HG03342 (cell line): Measurements from ENCODE around the gene MOV10L1.
"Not testable (repeated sequence)": the region's sequence is repeated elsewhere in the genome, so short reads cannot be mapped to it uniquely, and the experiment has no call there.

ENCODE experiments used
- ATAC-seq: cut with Tn5 transposase; IDR thresholded peaks from one replicate; pipeline ENCODE4 v1.9.1; 2021; ENCODE audit warnings: mild to moderate bottlenecking, moderate library complexity; ENCODE audit not compliant: unreplicated experiment

MOV10L1 gene

GRCh38 chr22:50151571-50152537, 62.0 kb downstream of the MOV10L1 start:
- no peak for ATAC-seq

DNA sequence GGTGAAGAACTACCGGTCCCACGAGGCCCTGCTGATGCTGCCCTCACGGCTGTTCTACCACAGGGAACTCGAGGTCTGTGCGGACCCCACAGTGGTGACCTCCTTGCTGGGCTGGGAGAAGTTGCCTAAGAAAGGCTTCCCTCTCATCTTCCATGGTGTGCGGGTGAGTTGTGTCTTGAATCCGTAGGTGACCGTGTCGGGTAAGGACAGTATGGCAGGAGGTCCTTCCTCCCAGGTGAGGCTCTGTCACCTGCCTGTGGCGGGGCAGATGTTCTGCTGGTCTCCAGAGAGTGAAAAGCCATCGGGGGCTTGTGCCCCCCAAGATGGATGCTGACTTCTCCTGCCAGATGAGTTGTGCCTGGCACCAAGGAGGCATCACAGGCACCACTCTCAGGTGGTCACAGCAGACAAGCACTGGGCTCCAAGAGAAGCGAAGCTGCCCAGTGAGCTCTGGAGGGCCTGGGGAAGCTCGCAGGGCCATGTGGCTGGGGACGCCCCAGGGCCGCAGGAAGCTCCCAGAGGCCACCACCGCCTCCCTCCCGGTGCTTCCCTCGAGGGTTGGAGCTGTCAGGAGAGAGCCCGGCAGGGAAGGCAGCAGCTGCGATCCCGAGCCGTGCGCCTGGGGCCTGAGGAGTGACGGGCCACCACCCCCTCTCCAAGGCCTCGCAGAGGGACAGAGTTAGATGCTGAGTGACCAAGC, 63.4 kb downstream of the MOV10L1 start:
- ATAC-seq, result no peak

GRCh38 chr22:50153756-50154140, 63.9 kb downstream of the MOV10L1 start:
- no peak for ATAC-seq

GRCh38 chr22:50157709-50158375, 68.0 kb downstream of the MOV10L1 start:
- ATAC-seq, result no peak

DNA sequence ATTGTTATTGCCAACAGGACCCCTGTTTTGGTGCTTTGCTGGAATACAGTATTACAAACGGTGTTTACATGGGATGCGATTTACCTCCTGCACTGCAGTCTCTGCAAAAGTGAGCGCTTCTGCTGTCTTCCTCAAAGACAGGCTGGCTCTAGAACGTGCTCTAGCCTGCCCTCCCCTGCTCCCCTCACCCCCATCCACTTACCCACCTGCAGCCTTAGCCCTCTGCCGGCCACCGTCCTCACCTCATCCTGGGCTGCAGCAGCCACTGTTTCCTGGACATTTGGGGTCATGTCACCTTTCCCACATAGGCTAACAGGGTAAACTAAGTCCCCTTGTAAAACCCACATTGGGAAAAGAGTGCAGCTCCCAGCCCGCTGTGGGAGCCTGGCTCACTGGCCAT, 71.1 kb downstream of the MOV10L1 start:
- ATAC-seq, result no peak

GRCh38 chr22:50161508-50162390, 71.9 kb downstream of the MOV10L1 start:
- ATAC-seq, result no peak

DNA sequence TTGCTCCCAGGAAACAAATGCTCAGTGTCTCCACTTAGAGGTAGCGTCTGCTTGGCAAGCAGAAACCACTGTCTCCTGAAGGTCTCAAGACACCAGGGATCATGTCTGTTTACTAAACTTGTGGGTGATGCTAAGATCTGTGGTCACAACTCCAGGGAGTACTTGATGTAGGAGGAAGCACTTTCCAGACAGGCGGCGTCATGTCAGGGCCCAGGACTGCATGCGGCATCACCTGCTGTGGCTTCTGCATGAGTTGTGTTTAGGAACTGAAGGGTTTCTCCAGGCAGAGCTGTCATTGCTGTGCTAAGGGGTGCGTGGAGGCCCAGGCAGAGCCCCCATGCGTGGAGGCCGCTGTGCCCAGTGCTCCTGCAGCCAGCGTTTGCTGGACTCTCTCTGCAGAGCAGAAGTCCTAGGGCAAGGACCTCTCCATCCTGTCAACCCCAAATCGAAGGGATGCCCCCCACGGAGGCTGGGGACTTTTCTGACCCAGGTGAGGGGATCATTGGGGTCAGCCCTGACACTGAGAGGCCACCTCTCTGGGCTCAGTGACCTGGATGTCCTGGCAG, 72.7 kb downstream of the MOV10L1 start:
- no peak for ATAC-seq

DNA sequence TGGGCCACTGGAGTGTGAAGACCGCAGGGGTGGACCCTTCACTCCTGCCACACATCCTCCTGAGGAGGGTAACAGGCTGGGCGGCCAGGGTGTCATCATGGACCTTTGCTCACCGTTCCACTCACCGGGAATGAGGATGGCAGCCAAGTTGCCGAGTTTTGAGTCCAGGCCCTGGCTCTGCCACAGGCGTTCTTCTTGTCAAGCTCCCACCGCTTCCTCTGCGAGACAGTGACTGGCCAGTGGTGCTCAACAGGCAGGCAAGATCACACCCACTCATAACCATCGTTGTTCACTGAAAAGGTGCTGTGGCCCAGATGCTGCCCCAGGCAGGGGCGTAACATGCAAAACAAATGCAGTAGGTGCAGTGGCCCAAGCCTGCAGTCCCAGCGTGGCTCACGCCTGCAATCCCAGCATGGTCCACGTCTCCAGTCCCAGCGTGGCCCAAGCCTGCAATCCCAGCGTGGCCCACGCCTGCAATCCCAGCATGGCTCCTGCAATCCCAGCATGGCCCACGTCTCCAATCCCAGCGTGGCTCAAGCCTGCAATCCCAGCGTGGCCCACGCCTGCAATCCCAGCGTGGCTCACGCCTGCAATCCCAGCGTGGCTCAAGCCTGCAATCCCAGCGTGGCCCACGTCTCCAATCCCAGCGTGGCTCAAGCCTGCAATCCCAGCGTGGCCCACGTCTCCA, 75.8 kb downstream of the MOV10L1 start:
- no peak for ATAC-seq

DNA sequence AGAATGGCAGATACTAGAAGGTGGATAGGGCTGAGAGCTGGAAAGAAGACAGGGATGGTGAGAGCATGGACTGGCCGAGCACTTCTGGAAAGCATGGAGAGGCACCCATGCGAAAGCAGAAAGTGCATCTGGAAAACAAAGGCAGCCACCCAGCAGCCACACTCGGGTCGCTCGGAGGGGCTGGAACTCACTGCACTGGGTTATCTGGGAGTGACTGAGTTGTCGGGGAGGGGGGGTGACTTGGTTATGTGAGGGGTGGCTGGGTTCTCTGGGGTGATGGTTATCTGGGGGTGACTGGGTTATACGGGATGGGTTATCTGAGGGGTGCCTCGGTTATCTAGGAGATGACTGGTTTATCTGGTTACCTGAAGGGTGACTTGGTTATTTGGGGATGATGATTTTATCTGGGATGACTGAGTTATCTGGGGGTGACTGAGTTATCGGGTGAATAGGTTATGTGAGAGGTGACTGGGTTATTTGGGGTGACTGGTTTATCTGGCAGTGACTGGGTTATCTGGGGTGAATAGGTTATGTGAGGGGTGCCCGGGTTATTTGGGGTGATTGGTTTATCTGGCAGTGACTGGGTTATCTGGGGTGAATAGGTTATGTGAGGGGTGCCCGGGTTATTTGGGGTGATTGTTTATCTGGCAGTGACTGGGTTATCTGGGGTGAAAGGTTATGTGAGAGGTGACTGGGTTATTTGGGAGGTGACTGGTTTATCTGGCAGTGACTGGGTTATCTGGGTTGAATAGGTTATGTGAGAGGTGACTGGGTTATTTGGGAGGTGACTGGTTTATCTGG, 78.1 kb downstream of the MOV10L1 start:
- ATAC-seq, result no peak

GRCh38 chr22:50168490-50169180, 78.8 kb downstream of the MOV10L1 start:
- not testable (repeated sequence) for ATAC-seq

- no peak for ATAC-seq
Observed at GRCh38 chr22:50169181-50169759, 79.5 kb downstream of the MOV10L1 start.

DNA sequence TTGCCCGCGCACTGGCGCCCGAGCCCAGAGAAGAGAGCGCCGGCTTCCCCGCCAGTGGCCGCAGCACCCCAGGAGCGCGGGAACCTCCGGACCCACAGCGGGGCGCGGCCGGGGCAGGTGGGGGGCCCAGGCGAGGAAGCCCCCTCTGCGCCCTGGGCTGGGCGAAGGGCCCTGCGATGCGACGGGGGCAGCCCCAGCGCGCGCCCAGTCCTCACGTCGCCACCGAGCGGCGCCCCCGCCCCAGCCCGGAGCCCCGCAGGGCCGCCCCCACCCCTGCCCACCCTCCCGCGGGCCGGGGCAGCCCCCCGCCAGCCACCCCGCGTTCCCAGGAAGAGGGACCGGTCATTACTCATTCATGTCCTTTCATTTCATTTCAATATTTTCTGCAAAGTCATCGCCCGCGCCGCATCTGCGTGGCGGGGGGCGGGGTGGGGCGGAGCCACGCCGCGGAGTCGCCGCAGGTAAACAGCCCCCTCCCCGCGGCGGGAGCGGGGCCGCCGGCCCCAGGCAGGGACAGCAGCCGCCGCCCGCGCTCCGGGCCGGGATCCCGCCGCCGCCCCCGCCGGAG, 80.1 kb downstream of the MOV10L1 start:
- ATAC-seq, result no peak

DNA sequence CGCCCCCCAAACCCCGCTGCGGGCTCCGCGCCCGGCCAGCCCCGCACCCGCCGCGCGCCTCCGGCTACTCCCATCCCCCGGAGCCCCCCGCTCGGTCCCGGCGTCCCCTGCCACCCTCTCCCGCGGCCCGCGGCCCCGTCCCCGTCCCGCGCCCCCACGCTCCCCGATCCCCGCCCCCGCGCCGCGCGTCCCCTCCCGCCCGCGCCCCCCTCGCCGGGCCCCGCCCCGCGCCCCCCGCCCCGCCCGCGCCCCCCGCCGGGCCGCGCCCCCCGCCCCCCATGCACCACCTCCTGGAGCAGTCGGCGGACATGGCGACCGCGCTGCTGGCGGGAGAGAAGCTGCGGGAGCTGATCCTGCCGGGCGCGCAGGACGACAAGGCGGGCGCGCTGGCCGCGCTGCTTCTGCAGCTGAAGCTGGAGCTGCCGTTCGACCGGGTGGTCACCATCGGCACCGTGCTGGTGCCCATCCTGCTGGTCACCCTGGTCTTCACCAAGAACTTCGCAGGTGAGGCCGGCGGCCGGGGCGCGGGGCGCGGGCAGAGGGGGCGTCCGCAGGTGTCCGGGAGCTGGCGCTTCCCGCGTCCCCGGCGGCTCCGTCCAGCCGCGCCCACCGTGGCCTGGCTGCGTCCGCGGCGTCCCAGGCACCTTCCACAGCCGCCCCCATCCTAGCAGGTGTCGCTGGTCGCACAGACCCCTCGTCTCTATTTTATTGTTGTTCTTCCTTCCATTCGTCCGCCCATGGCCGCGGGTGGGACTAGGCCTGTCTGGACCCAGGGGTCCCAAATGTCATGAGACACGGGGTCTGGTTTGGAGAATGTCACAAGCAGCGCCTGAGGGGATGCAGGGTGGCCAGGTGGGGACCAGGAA, 80.9 kb downstream of the MOV10L1 start, which contains the start of gene PANX2:
PANX2 (plus strand) TSS at position 279 of the 866 bp plus-strand sequence; CDS start at position 279, 0 bp downstream.
- ATAC-seq, result no peak

DNA sequence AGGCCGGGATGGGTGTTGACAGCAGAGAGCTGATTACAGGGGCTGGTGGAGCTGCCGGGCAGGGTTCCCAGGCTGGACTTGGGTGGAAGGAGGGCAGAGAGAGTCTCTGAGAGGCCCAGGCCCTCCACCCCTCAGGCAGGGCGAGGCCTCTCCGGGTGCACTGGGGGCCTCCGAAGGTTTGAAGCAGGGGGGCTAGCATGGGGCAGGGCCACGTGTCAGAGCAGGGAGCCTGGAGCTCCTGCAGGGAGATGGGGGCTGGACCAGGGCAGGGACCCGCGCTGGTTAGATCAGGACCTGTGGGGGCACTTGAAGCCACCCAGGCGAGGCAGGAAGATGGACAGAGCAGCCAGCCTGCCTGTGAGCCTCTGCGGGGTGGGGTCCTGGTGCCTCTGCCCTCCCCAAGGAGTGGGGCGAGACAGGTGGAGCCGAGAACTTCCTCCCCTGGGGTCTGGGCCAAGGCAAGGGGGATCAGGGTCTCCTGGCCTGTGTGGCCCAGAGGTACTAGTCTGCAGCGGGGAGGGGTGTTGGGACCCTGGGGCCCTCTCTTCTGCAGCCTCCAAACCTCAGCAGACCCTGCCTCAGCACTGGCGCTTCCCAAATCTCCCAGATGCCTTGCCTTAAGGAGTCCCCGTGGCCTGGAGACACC, 81.6 kb downstream of the MOV10L1 start:
- ATAC-seq, result no peak

- no peak for ATAC-seq
Observed at GRCh38 chr22:50171965-50172421, 82.2 kb downstream of the MOV10L1 start.
